TTC549 (cell line): ENCODE results near the gene FAIM.
"Not testable (repeated sequence)": the region's sequence is repeated elsewhere in the genome, so short reads cannot be mapped to it uniquely, and the experiment has no call there.

ENCODE experiments used
- FAIRE-seq: peaks from 2 replicates; lab custom pipeline; 2012; peaks lifted over from hg19 to GRCh38; lab: Jason Lieb, UNC

The FAIM gene

DNA sequence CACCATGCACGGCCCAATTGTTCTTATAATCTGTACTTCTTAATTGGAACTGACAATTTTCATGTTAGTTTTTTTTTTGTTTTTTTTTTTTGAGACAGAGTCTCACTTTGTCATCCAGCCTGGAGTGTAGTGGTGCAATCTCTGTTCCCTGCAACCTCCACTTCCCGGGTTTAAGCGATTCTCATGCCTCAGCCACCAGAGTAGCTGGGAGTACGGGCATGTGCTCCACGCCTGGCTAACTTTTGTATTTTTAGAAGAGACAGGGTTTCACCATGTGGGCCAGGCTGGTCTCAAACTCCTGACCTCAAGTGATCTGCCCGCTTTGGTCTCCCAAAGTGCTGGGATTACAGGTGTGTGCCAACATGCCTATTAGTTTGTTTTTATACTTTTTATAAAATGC lies 72.4 kb downstream of the FAIM start:
- FAIRE-seq: not testable (repeated sequence)

DNA sequence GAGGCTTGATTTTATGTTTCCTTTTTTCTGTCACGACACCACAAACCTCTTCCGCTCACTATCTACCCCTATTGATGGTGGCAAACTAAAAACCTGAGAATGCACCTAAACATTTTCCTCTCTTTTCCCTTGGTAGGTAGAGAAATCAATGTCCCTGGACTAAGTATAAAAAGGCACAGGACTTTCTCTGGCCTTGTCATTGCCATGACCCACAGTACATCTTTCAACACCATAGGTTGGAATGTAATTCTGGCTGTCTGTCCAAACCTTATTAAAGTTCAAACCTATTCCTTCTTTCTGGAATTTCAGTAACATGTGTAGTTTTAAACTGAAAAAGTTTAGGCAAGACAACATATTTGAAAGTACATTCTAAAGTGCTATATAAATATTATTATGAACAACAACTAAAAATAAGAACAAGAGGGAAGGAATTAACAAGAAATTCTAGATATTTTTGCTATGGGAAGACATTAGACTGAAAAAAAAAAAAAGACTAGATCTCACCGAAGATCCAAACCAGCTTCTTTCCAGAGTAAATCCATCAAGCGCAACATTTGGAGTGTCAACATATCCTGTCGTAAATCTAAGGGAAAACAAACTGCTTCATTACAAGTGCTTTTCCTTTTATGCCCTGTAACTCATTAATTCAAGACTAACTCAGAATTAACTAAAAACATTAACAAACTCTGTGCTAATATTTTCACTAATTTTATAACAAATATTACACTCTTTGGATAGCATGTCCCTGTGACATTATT lies 73.1 kb downstream of the FAIM start:
- FAIRE-seq: no peak

DNA sequence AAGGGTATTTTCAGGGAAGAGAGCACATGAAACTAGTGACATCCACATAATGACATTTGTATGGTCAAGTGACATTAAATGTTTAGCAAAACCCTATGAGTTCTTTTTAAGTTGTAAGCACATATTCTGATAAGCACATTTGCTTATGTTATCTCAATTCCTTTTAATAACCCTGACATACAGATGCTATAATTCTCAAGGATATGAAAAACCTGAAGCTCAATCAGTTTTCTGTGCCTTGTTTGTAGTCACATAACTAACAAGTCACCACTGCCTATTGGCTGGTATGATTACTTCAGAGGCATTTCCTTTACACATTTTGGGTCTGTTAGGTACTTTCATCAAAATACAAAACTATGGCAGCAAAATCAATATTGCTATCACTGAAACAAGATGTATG lies 74.1 kb downstream of the FAIM start:
- FAIRE-seq: no peak
